B cell (primary cell): Measurements from ENCODE around the gene AP1G1. TPM values are rescaled to one million over a fixed set of nuclear protein-coding genes. Genes with fewer than 3 reads are reported as not detected.

ENCODE experiments used
- ATAC-seq: fragments of 200-7000 bp; cut with Tn5 transposase; one replicate; pipeline ENCODE4 v1.10.0; 2021; ENCODE audit warnings: low read depth, mild to moderate bottlenecking, moderate number of reproducible peaks, moderate library complexity
- CTCF ChIA-PET: fragments of 350-600 bp; sonication (Branson Sonifier 250); formaldehyde crosslinking; loops from one replicate; lab custom pipeline; 2021; ENCODE audit warnings: antibody characterized with exemption, inconsistent platforms; lab: Charles Lee
- POLR2A ChIA-PET: fragments of 350-600 bp; sonication (Branson Sonifier 250); formaldehyde crosslinking; loops from one replicate; lab custom pipeline; 2021; ENCODE audit warnings: antibody characterized with exemption; lab: Charles Lee
- DNase-seq: peaks from one replicate; pipeline ENCODE4 v3.0.0; 2013
- H2AFZ ChIP-seq: 2 replicates; pipeline ENCODE4 v1.6.1; 2012; ENCODE audit warnings: mild to moderate bottlenecking, low read depth, low read length; ENCODE audit not compliant: insufficient read depth, poor library complexity, severe bottlenecking
- H3K27ac ChIP-seq, 2 donors: 1 replicate in 1 of 2; 2 replicates in 1 of 2; pipeline ENCODE4 v1.5.1; 2012 to 2013; ENCODE audit warnings: low read length in 2 of 2, mild to moderate bottlenecking in 2 of 2, moderate library complexity in 1 of 2
- H3K27me3 ChIP-seq, 4 experiments: fragments of 200-600 bp in 1 of 4; sonication (generic) in 1 of 4; replicated peaks in 1 of 4; 1 replicate in 2 of 4; 2 replicates in 2 of 4; pipeline versions ENCODE4 v1.6.1 to v1.7.0; 2013 to 2016; ENCODE audit warnings: low read length in 3 of 4, mild to moderate bottlenecking in 2 of 4, mixed read lengths in 1 of 4, moderate library complexity in 1 of 4; ENCODE audit not compliant: insufficient read depth in 4 of 4, control insufficient read depth in 3 of 4; ENCODE audit errors: control extremely low read depth in 1 of 4
- H3K36me3 ChIP-seq, 2 experiments: replicated peaks in 1 of 2; 1 replicate in 1 of 2; 2 replicates in 1 of 2; pipeline versions ENCODE4 v1.6.1 to v1.7.1; 2013; ENCODE audit warnings: low read length in 1 of 2; ENCODE audit not compliant: insufficient read depth in 2 of 2, control insufficient read depth in 1 of 2; ENCODE audit errors: control extremely low read depth in 1 of 2, extremely low read depth in 1 of 2
- H3K4me1 ChIP-seq, 2 donors: fragments of 200-600 bp in 1 of 2; sonication (generic) in 1 of 2; 1 replicate in 1 of 2; 2 replicates in 1 of 2; pipeline versions ENCODE4 v1.5.1 to v1.6.1; 2013 to 2017; ENCODE audit warnings: low read length in 2 of 2; ENCODE audit not compliant: control insufficient read depth in 2 of 2, insufficient read depth in 2 of 2
- H3K4me2 ChIP-seq: replicated peaks from 2 replicates; pipeline ENCODE3; 2012; ENCODE audit warnings: mild to moderate bottlenecking, low read depth, low read length; ENCODE audit not compliant: poor library complexity, severe bottlenecking
- H3K4me3 ChIP-seq, 5 experiments: fragments of 200-600 bp in 1 of 5; sonication (generic) in 1 of 5; 1 replicate in 3 of 5; 2 replicates in 2 of 5; pipeline versions ENCODE4 v1.5.1 to v1.7.0; 2011 to 2016; ENCODE audit warnings: low read length in 4 of 5, mild to moderate bottlenecking in 4 of 5, low read depth in 2 of 5, control low read depth in 1 of 5, moderate library complexity in 1 of 5; ENCODE audit not compliant: insufficient read depth in 1 of 5; ENCODE audit errors: control extremely low read depth in 1 of 5, extremely low read depth in 1 of 5
- H3K79me2 ChIP-seq: fragments of 200-600 bp; sonication (generic); one replicate; pipeline ENCODE4 v1.6.0; 2016; ENCODE audit warnings: low read length; ENCODE audit not compliant: control insufficient read depth, insufficient read depth
- H3K9ac ChIP-seq: fragments of 200-600 bp; sonication (generic); 2 replicates; pipeline ENCODE4 v1.6.1; 2017; ENCODE audit warnings: mild to moderate bottlenecking, low read length, moderate library complexity
- H3K9me3 ChIP-seq, 3 donors: one replicate each; pipeline versions ENCODE4 v1.6.1 to v1.7.1; 2013; ENCODE audit warnings: low read length in 2 of 3; ENCODE audit not compliant: control insufficient read depth in 2 of 3, insufficient read depth in 1 of 3; ENCODE audit errors: control extremely low read depth in 1 of 3
- H4K20me1 ChIP-seq: 2 replicates; pipeline ENCODE4 v1.6.0; 2012; ENCODE audit warnings: mild to moderate bottlenecking, low read length; ENCODE audit not compliant: insufficient read depth, control insufficient read depth, poor library complexity, severe bottlenecking
- H3K27ac Mint-ChIP-seq: one replicate; pipeline ENCODE4 v1.8.0; 2021; ENCODE audit warnings: mixed read lengths
- H3K27me3 Mint-ChIP-seq: one replicate; pipeline ENCODE4 v1.8.0; 2021; ENCODE audit warnings: mixed read lengths
- H3K4me1 Mint-ChIP-seq: one replicate; pipeline ENCODE4 v1.8.0; 2021; ENCODE audit warnings: mixed read lengths
- H3K4me3 Mint-ChIP-seq: one replicate; pipeline ENCODE4 v1.8.0; 2021; ENCODE audit warnings: mixed read lengths
- H3K9me3 Mint-ChIP-seq: one replicate; pipeline ENCODE4 v1.8.0; 2022; ENCODE audit warnings: mixed read lengths; ENCODE audit not compliant: insufficient read depth
- CTCF ChIP-seq: fragments of 200-600 bp; IDR thresholded peaks from one replicate; pipeline ENCODE4 v1.8.0; 2022; ENCODE audit warnings: antibody characterized with exemption, mild to moderate bottlenecking
- EZH2 ChIP-seq: IDR thresholded peaks from 2 replicates; pipeline ENCODE4 v1.6.1; 2012; ENCODE audit warnings: borderline replicate concordance, low read depth, mild to moderate bottlenecking, moderate library complexity, low read length; ENCODE audit not compliant: insufficient read depth, poor library complexity, severe bottlenecking
- WGBS: methylation state at CpG from one replicate; pipeline ENCODE4 v1.1.5; 2013; ENCODE audit warnings: missing lambda C conversion rate; ENCODE audit not compliant: insufficient coverage; 5-methylcytosine and 5-hydroxymethylcytosine counted together
- intact Hi-C: fragments of 100-400 bp; cut with micrococcal nuclease; formaldehyde crosslinking; loops from one replicate; pipeline ENCODE4 v1.10.0; 2022
- polyA plus RNA-seq: library from polyadenylated mRNA; depleted of rRNA; stranded (reverse); fragments of >200 nt; gene quantifications from 2 replicates; pipeline ENCODE4 v1.2.3, GENCODE V29; 2012
- total RNA-seq, 2 donors: library from RNA; stranded (reverse); fragments of 120-200 nt in 1 of 2; gene quantifications; 1 replicate in 1 of 2; 2 replicates in 1 of 2; pipeline versions ENCODE4 v1.2.3 to v1.2.4, GENCODE V29; 2013 to 2022

AP1G1 gene
- total and polyA plus RNA-seq, 2 donors (not counting 1 experiment from before 2014, with no cell fraction given): 43.8 to 142 TPM

GRCh38 chr16:71723537-71724319 is 84.9 kb downstream of the AP1G1 start:
- H3K9ac ChIP-seq: peak overlapping the region; percentile 80
- H3K27me3 ChIP-seq: no peaks in the 10 kb centered on the region
- intact Hi-C loops: loop anchor here (1.0 to 10.0 kb wide), 9 partner anchors 86 to 921 kb away; partner anchors contain the start of genes ATXN1L, CMTR2, DHODH and DHX38
- Mint-ChIP-seq H3K4me1 (peaks cover 48% of the 10 kb centered on the region), H3K4me3 (peak overlapping the region; percentile 99), H3K27ac (peak overlapping the region; percentile 95), H3K9me3 (no peaks in the 10 kb centered on the region), H3K27me3 (no peaks in the 10 kb centered on the region)
- H3K36me3 ChIP-seq: no peaks in the 10 kb centered on the region
- peaks cover 46 to 48% of the 10 kb centered on the region in 2 donors for H3K4me1 ChIP-seq
- peaks cover 18% of the 10 kb centered on the region for H4K20me1 ChIP-seq
- peak overlapping the region; percentile 87 for H2AFZ ChIP-seq
- peak; percentile 94 for DNase-seq
- WGBS: under 1% methylated on average over 104 of the region's 104 CpGs
- peak overlapping the region; percentile 52 to 85 for H3K27ac ChIP-seq
- ChIA-PET CTCF (interaction anchor here (1.0 kb wide), 1 partner anchor 159 kb away, joined by 3 read pairs; no protein-coding TSS in a partner anchor), POLR2A (no interaction called here)
- peaks cover 0 to 3% (median 0%) of the 10 kb centered on the region in 3 donors for H3K9me3 ChIP-seq
- TF ChIP-seq EZH2: no peak
- peak; percentile 18 for TF ChIP-seq CTCF
- ATAC-seq: peak; percentile 83
- H3K4me3 ChIP-seq: peak overlapping the region; percentile 21 to 80 (median 74)
- H3K79me2 ChIP-seq: peaks cover 26% of the 10 kb centered on the region
- H3K4me2 ChIP-seq: peak overlapping the region; percentile 91
